ENCODE measurements around the gene NLN. TPM values are rescaled to one million over a fixed set of nuclear protein-coding genes. Genes with fewer than 3 reads are reported as not detected.
"Not testable (repeated sequence)": the region's sequence is repeated elsewhere in the genome, so short reads cannot be mapped to it uniquely, and the experiment has no call there.

The NLN gene
- total RNA-seq, 1 experiment from 2014 or later: 47.1 TPM

DNA sequence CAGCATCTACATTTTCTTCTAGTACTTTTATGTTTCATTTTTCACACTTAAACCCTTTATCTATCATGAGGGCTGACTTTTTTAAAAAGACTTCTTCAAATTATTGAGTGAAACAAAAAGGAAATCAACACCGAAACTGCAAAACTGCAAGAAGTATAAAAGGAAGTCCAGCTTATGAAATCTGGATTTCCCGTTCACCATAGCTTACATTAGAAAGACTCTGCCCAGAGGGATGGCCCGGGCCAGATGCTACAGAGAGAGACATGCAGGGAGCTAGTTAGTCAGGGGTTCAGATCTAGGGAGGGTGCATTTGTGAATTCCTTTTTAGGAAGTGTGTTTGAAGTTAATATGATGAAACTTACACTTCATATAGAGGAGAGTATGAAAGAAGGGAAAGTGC, 10.0 kb downstream of the NLN start:
- not testable (repeated sequence) for DNase-seq (ENCODE audit: low read depth)

DNA sequence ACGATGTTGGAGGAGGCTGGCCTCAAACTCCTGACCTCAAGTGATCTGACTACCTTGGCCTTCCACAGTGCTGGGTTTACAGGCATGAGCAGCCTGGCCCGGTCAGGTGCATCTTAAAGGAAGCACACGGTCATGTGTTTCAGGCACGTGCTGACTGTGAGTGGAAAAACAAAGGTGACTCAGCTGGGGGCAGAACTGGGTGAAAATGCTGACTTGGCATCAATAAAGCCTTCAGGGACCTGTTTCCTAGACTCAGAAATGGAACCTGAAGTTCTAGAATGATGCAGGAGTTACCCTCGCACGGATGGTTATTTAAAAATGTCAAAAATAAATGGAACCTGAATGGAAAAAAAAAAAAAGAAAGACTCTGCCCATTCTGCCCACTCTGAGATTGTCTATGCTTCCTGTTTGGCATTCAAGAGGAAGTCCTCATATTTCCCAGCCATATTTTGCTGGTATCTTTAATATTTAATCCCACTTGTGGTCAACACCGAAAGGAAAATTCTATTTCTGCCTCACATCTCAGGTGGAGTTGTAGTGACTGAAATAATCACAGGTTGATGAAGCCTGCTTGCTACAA, 12.3 kb downstream of the NLN start:
- not testable (repeated sequence) for DNase-seq (ENCODE audit: low read depth)

GRCh38 chr5:65734921-65735320, 12.9 kb downstream of the NLN start:
- no peak for DNase-seq (ENCODE audit: low read depth)

GRCh38 chr5:65736011-65736410, 14.0 kb downstream of the NLN start:
- DNase-seq (ENCODE audit: low read depth): no peak

GRCh38 chr5:65737842-65738241, 15.8 kb downstream of the NLN start:
- DNase-seq (ENCODE audit: low read depth): no peak

- DNase-seq (ENCODE audit: low read depth): no peak
These were observed 16.3 kb downstream of the NLN start for GRCh38 chr5:65738305-65738704.

- DNase-seq (ENCODE audit: low read depth): no peak
These were observed 17.2 kb downstream of the NLN start for GRCh38 chr5:65739162-65739561.

GRCh38 chr5:65742565-65743231, 20.7 kb downstream of the NLN start:
- DNase-seq (ENCODE audit: low read depth): peak; percentile 76

GRCh38 chr5:65749221-65749844, 27.3 kb downstream of the NLN start:
- no peak for DNase-seq (ENCODE audit: low read depth)

- no peak for DNase-seq (ENCODE audit: low read depth)
These were observed 28.0 kb downstream of the NLN start for GRCh38 chr5:65749956-65750355.

DNA sequence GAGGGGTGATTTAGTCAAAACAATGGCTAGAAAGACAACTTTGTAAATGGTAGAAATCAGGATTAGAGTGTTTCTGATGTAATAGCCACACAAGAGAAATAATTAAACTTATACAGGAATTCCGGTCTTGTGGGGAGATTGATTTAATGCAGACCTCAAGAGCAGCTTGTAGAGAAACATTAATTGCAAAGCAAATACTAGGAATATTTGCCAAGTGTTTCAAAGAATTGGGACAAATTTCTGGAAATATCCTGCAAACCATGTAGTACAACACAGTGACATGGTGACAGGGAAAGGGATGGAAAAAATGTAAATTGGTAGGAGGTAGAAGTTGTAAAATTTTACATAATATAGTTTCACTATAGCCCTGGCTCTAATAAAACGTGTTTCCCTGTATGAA, 28.9 kb downstream of the NLN start:
- DNase-seq (ENCODE audit: low read depth): no peak

DNA sequence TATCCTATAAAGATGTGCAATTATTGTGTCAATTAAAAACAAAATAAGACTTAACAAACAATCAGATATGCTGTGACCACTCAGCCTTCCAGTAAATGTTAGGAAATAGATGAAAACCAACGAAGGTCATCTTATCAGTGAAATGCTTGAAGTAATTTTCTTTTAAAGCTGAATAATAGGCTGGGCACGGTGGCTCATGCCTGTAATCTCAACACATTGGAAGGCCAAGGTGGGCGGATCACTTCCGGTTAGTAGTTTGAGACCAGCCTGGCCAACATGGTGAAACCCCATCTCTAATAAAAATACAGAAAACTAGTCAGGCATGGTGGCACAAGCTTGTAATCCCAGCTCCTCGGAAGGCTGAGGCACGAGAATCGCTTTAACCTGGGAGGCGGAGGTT, 31.2 kb downstream of the NLN start:
- DNase-seq (ENCODE audit: low read depth): no peak

- DNase-seq (ENCODE audit: low read depth): no peak
These were observed 36.6 kb downstream of the NLN start for GRCh38 chr5:65758546-65759144.

GRCh38 chr5:65760504-65761275, 38.7 kb downstream of the NLN start:
- DNase-seq (ENCODE audit: low read depth): peak; percentile 56

GRCh38 chr5:65762234-65762633, 40.2 kb downstream of the NLN start:
- DNase-seq (ENCODE audit: low read depth): peak; percentile 1

DNA sequence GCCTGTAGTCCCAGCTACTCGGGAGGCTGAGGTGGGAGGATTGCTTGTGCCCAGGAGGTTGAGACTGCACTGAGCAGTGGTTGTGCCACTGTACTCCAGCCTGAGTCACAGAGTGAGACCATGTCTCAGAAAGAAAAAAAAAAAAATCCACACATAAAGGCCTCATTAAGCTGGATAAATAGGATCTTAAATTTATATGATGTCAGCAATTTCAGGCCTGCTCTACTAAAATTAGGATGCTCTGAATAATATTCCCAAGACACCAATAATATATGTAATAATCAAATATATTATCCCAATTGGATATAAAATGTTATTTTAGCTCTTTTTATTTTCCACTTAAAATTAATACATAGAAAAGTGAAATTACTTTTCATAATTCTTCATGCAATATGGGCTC, 43.6 kb downstream of the NLN start:
- no peak for DNase-seq (ENCODE audit: low read depth)

DNA sequence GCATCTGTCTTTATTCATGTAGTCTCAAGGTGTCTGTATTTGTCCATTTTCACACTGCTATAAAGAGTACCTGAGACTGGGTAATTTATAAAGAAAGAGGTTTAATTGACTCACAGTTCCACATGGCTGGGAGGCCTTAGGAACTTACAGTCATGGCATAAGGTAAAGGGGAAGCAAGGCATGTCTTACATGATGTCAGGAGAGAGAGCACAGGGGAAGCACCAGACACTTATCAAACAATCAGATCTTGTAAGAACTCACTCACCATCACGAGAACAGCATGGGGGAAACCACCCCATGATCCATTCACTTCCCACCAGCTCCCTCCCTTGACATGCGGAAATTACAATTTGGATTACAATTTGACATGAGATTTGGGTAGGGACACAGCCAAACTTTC, 44.2 kb downstream of the NLN start:
- no peak for DNase-seq (ENCODE audit: low read depth)

DNA sequence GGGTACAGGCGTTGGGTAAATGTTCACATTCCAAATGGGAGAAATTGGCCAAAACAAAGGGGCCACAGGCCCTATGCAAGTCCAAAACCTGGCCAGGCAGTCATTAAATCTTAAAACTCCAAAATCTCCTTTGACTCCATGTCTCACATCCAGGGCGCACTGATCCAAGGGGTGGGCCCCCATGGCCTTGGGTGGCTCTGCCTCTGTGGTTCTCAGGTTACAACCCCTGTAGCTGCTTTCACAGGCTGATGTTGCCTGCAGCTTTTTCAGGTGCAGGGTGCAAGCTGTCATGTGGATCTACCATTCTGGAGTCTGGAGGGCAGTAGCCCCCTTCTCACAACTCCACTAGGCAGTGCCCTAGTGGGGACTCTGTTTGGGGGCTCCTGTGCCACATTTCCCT, 44.8 kb downstream of the NLN start:
- no peak for DNase-seq (ENCODE audit: low read depth)

- no peak for DNase-seq (ENCODE audit: low read depth)
These were observed 45.6 kb downstream of the NLN start for GRCh38 chr5:65767565-65767964.

DNA sequence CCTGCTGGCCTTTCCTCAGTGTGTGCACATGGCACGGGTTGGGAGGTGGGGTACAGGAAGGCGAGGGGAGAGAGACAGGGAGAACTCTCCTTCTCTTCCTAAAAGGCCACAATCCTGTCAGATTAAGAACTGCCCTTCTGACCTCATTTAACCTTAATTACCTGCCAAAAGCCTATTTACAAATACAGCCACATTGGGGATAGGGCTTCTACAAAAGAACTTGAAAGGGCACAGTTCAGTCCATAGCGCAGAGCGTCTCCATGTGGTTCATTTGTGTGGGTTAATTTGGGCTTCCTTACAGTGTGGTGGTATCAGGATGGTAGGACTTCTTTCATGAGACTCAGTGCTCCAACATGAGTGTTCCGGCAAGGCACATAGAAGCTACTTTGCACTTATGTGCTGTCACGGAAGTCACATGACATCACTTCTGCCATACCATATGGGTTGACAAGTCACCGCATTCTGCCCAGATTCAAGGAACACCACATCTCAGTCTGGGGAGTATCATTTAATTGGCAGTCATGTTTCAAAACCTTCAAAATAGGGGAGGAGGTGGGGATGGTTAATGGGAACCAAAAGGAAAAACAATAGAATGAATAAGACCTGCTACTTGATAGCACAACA, 46.8 kb downstream of the NLN start:
- peak; percentile 1 for DNase-seq (ENCODE audit: low read depth)

GRCh38 chr5:65769539-65769938, 47.5 kb downstream of the NLN start:
- peak; percentile 86 for DNase-seq (ENCODE audit: low read depth)

DNA sequence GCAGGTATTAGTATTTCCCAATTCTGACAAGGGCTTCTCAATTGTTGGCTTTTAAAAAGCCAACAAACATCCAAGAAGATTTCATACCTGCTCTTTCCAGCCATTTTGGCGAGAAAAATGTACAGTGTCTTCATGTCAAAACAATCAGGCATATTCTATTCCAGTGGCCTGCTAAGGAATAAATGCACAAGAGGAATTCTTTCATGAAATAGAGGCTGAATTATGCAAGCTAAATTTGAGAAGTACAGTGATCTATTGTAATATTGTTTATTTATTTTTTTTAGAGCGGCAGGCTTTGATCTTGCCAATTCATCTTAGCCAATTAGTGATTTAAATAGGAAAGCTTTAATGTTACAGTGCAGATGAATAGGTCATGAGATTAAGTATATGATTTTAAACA, 49.3 kb downstream of the NLN start:
- DNase-seq (ENCODE audit: low read depth): no peak

Data from LHCN-M2 (cell line).